Upper lobe of left lung (tissue), 4 donors: ENCODE data around the gene FAM221A.

Source experiments
- EP300 ChIP-seq, 4 donors: sonication (generic); formaldehyde crosslinking; IDR thresholded peaks; one replicate each; pipeline ENCODE4 v1.5.1; 2017; ENCODE audit warnings: antibody characterized with exemption in 4 of 4, control low read depth in 2 of 4
- POLR2A ChIP-seq, 4 donors: fragments of 450-650 bp; IDR thresholded peaks; one replicate each; pipeline ENCODE4 v1.5.1; 2016 to 2017; ENCODE audit warnings: antibody characterized with exemption in 4 of 4, mild to moderate bottlenecking in 2 of 4
- POLR2AphosphoS5 ChIP-seq, 2 donors: sonication (generic); formaldehyde crosslinking; IDR thresholded peaks; one replicate each; pipeline ENCODE4 v1.5.1; 2017; ENCODE audit warnings: antibody characterized with exemption in 2 of 2
- TF ChIP-seq, protein P1 (sequence below), 6 experiments: fragments of 450-650 bp in 4 of 6; fragments of 200-600 bp in 2 of 6; sonication (generic) in 2 of 6; IDR thresholded peaks; one replicate each; pipeline ENCODE4 v1.5.1; 2016 to 2019; ENCODE audit warnings: antibody characterized with exemption in 6 of 6

DNA sequence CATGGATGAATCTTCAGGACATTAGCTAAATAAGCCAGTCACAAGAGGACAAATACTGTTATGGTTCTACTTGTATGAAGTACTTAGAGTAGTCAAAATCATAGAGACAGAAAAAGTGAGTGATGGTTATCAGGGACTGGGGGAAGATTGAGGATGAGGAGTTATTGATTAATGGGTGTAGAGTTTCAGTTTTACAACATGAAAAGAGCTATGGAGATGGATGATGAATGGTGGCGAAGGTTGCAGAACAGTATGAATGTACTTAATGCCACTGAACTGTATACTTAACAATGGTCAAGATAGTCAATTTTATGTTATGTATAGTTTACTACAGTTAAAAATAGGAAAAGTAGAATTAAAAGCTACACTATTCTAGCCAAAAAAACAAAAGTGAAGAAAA, 37.8 kb downstream of the FAM221A start:
- TF ChIP-seq, protein P1, sequence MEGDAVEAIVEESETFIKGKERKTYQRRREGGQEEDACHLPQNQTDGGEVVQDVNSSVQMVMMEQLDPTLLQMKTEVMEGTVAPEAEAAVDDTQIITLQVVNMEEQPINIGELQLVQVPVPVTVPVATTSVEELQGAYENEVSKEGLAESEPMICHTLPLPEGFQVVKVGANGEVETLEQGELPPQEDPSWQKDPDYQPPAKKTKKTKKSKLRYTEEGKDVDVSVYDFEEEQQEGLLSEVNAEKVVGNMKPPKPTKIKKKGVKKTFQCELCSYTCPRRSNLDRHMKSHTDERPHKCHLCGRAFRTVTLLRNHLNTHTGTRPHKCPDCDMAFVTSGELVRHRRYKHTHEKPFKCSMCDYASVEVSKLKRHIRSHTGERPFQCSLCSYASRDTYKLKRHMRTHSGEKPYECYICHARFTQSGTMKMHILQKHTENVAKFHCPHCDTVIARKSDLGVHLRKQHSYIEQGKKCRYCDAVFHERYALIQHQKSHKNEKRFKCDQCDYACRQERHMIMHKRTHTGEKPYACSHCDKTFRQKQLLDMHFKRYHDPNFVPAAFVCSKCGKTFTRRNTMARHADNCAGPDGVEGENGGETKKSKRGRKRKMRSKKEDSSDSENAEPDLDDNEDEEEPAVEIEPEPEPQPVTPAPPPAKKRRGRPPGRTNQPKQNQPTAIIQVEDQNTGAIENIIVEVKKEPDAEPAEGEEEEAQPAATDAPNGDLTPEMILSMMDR (IDR thresholded peaks at IDR 0.05) = no peak
- no peak for TF ChIP-seq POLR2A (IDR thresholded peaks at IDR 0.05)
- no peak for TF ChIP-seq POLR2AphosphoS5 (IDR thresholded peaks at IDR 0.05)
- TF ChIP-seq EP300 (IDR thresholded peaks at IDR 0.05) = no peak
